Measurements from ENCODE around the gene DEDD. TPM values are rescaled to one million over a fixed set of nuclear protein-coding genes. Genes with fewer than 3 reads are reported as not detected.

The DEDD gene
- total and polyA plus RNA-seq, 2 donors from 2014 or later, result 23.2 to 37.2 TPM

- Histone ChIP-seq H3K4me3 (ENCODE audit: low read length in 3 of 3) (no peak overlapping the region), H3K9ac (ENCODE audit: low read length in 3 of 3) (no peak overlapping the region), H3K27me3 (ENCODE audit: control insufficient read depth, insufficient read depth, low read length) (no peaks in the 10 kb centered on the region), H3K4me1 (ENCODE audit: control insufficient read depth in 2 of 3, insufficient read depth in 2 of 3, low read depth in 1 of 3, low read length in 3 of 3) (peaks cover 4 to 26% (median 23%) of the 10 kb centered on the region in 3 donors), H3K9me3 (ENCODE audit: control insufficient read depth in 2 of 3, insufficient read depth in 1 of 3, low read length in 3 of 3) (no peaks in the 10 kb centered on the region), H3K27ac (ENCODE audit: low read depth in 2 of 2, low read length in 2 of 2) (no peak overlapping the region), H3K36me3 (ENCODE audit: control insufficient read depth in 2 of 3, insufficient read depth in 3 of 3, low read length in 3 of 3) (peaks cover 5 to 50% (median 31%) of the 10 kb centered on the region in 3 donors)
- FAIRE-seq, result no peak
- DNase-seq, result no peak
- intact Hi-C loops (cut with DNase I), result no loop called here
- TF ChIP-seq, protein P1, sequence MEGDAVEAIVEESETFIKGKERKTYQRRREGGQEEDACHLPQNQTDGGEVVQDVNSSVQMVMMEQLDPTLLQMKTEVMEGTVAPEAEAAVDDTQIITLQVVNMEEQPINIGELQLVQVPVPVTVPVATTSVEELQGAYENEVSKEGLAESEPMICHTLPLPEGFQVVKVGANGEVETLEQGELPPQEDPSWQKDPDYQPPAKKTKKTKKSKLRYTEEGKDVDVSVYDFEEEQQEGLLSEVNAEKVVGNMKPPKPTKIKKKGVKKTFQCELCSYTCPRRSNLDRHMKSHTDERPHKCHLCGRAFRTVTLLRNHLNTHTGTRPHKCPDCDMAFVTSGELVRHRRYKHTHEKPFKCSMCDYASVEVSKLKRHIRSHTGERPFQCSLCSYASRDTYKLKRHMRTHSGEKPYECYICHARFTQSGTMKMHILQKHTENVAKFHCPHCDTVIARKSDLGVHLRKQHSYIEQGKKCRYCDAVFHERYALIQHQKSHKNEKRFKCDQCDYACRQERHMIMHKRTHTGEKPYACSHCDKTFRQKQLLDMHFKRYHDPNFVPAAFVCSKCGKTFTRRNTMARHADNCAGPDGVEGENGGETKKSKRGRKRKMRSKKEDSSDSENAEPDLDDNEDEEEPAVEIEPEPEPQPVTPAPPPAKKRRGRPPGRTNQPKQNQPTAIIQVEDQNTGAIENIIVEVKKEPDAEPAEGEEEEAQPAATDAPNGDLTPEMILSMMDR (IDR thresholded peaks at IDR 0.05; ENCODE audit: borderline replicate concordance, extremely low read depth, insufficient read depth), result no peak
Measured at GRCh38 chr1:161121834-161122233, 10.6 kb downstream of the DEDD start.

GRCh38 chr1:161121042-161121650 lies 11.3 kb downstream of the DEDD start:
- FAIRE-seq, result no peak
- H3K27ac ChIP-seq (ENCODE audit: low read depth in 2 of 2, low read length in 2 of 2), result no peak overlapping the region
- peaks cover 3 to 48% (median 31%) of the 10 kb centered on the region in 3 donors for H3K36me3 ChIP-seq (ENCODE audit: control insufficient read depth in 2 of 3, insufficient read depth in 3 of 3, low read length in 3 of 3)

DNA sequence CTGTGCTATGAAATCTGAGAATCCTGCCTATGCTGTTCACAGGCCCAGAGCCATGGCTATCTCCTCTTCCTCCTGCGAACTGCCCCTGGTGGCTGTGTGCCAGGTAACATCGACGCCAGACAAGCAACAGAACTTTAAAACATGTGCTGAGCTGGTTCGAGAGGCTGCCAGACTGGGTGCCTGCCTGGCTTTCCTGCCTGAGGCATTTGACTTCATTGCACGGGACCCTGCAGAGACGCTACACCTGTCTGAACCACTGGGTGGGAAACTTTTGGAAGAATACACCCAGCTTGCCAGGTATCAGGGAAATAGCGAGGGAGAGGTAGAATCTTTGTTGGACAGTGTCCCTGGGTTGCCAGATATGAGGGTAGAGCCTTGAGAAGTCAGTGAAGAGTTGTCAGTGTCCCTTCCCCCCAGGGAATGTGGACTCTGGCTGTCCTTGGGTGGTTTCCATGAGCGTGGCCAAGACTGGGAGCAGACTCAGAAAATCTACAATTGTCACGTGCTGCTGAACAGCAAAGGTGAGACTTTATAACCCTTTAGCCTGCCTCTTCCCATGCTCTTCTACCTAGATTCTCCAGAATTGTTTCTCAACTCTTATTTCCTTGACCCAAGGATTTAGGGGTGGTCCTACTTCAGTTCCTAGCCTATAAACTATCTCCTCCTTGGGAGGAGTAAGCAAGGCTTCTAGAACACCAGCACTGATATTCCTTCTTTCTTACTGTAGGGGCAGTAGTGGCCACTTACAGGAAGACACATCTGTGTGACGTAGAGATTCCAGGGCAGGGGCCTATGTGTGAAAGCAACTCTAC lies 13.2 kb downstream of the DEDD start:
- Histone ChIP-seq H3K9me3 (ENCODE audit: control insufficient read depth in 2 of 3, insufficient read depth in 1 of 3, low read length in 3 of 3) (no peaks in the 10 kb centered on the region), H3K4me1 (ENCODE audit: control insufficient read depth in 2 of 3, insufficient read depth in 2 of 3, low read depth in 1 of 3, low read length in 3 of 3) (peaks cover 4 to 36% (median 28%) of the 10 kb centered on the region in 3 donors), H3K4me3 (ENCODE audit: low read length in 3 of 3) (peak overlapping the region; percentile 90 to 100 (median 99)), H3K27ac (ENCODE audit: low read depth in 2 of 2, low read length in 2 of 2) (peak overlapping the region; percentile 95 to 98), H3K27me3 (ENCODE audit: control insufficient read depth, insufficient read depth, low read length) (no peaks in the 10 kb centered on the region), H3K36me3 (ENCODE audit: control insufficient read depth in 2 of 3, insufficient read depth in 3 of 3, low read length in 3 of 3) (peaks cover 3 to 38% (median 25%) of the 10 kb centered on the region in 3 donors), H3K9ac (ENCODE audit: low read length in 3 of 3) (peak overlapping the region; percentile 63 to 99 (median 98))
- intact Hi-C loops (cut with DNase I), result no loop called here
- DNase-seq (peak in 4 of 5 donors; percentile 31 to 80 (median 60)), FAIRE-seq (no peak)
- TF ChIP-seq, protein P1 (IDR thresholded peaks at IDR 0.05; ENCODE audit: borderline replicate concordance, extremely low read depth, insufficient read depth), result peak; percentile 32

More at GRCh38 chr1:161121042-161121650, 11.3 kb downstream of the DEDD start:
- DNase-seq, result no peak
- TF ChIP-seq, protein P1 (IDR thresholded peaks at IDR 0.05; ENCODE audit: borderline replicate concordance, extremely low read depth, insufficient read depth), result no peak
- Histone ChIP-seq H3K9ac (ENCODE audit: low read length in 3 of 3) (no peak overlapping the region), H3K27me3 (ENCODE audit: control insufficient read depth, insufficient read depth, low read length) (no peaks in the 10 kb centered on the region), H3K4me1 (ENCODE audit: control insufficient read depth in 2 of 3, insufficient read depth in 2 of 3, low read depth in 1 of 3, low read length in 3 of 3) (peaks cover 4 to 32% (median 28%) of the 10 kb centered on the region in 3 donors), H3K4me3 (ENCODE audit: low read length in 3 of 3) (no peak overlapping the region), H3K9me3 (ENCODE audit: control insufficient read depth in 2 of 3, insufficient read depth in 1 of 3, low read length in 3 of 3) (no peaks in the 10 kb centered on the region)
- intact Hi-C loops (cut with DNase I), result no loop called here
